K562 (cell line): ENCODE results near the gene PCNX2. TPM values are rescaled to one million over a fixed set of nuclear protein-coding genes. Genes with fewer than 3 reads are reported as not detected.

Source experiments
- CC2D1A ChIP-seq: fragments of 450-650 bp; IDR thresholded peaks from 2 replicates; pipeline ENCODE4 v1.6.1; 2017; ENCODE audit warnings: mild to moderate bottlenecking
- CHAMP1 ChIP-seq: fragments of 450-650 bp; IDR thresholded peaks from 2 replicates; pipeline ENCODE4 v1.6.1; 2016; ENCODE audit warnings: mild to moderate bottlenecking
- NFE2L1 ChIP-seq: fragments of 450-650 bp; IDR thresholded peaks from 2 replicates; pipeline ENCODE4 v1.6.1; 2016; ENCODE audit warnings: missing genetic modification characterization, low read depth, mild to moderate bottlenecking, missing compliant biosample characterization, moderate library complexity, borderline replicate concordance
- POLR2AphosphoS2 ChIP-seq: IDR thresholded peaks from 2 replicates; pipeline ENCODE4 v1.6.1; 2012; ENCODE audit warnings: low read length, improper control_type of control experiment
- RFX5 ChIP-seq: IDR thresholded peaks from 2 replicates; pipeline ENCODE4 v1.6.1; 2011; ENCODE audit warnings: low read depth, mild to moderate bottlenecking, improper control_type of control experiment, low read length
- ZBTB2 ChIP-seq: fragments of 450-650 bp; IDR thresholded peaks from 2 replicates; pipeline ENCODE4 v1.6.1; 2016; ENCODE audit warnings: antibody characterized with exemption
- ZBTB7A ChIP-seq: IDR thresholded peaks from 2 replicates; pipeline ENCODE4 v1.6.1; 2011; ENCODE audit warnings: low read depth, mild to moderate bottlenecking, low read length, moderate library complexity, borderline replicate concordance; ENCODE audit not compliant: control insufficient read depth
- ZFP30 ChIP-seq: fragments of 250-450 bp; sonication (Bioruptor Pico); IDR thresholded peaks from 2 replicates; pipeline ENCODE4 v1.8.0; 2022; ENCODE audit warnings: moderate library complexity, mild to moderate bottlenecking, inconsistent platforms, borderline replicate concordance
- ZNF311 ChIP-seq: fragments of 250-450 bp; sonication (Bioruptor Pico); IDR thresholded peaks from 2 replicates; pipeline ENCODE4 v1.4.0; 2020; ENCODE audit warnings: mild to moderate bottlenecking, moderate library complexity
- ZNF696 ChIP-seq: fragments of 250-450 bp; sonication (Bioruptor Pico); conservative IDR thresholded peaks from 2 replicates; pipeline ENCODE4 v1.4.0; 2020; ENCODE audit warnings: mild to moderate bottlenecking, moderate library complexity
- ZSCAN32 ChIP-seq: fragments of 450-650 bp; formaldehyde crosslinking; IDR thresholded peaks from 2 replicates; pipeline ENCODE4 v1.4.0; 2020; ENCODE audit warnings: mild to moderate bottlenecking, moderate library complexity
- polyA plus RNA-seq, 8 experiments: library from polyadenylated mRNA; depleted of rRNA in 4 of 8; stranded (reverse) in 5 of 8; unstranded in 3 of 8; fragments of >200 nt; fragmentation: Nextera tagmentation in 2 of 8; fragmentation: Illumina TruSeq in 1 of 8; extraction: Ambion mirVana in 2 of 8; extraction: Trizol in 1 of 8; gene quantifications; 2 replicates each; pipeline versions ENCODE4 v1.2.1 to v1.2.3, GENCODE V29; 2011 to 2014; ENCODE audit warnings: inconsistent platforms in 1 of 8, missing spikeins in 1 of 8
- total RNA-seq, 7 experiments: library from RNA; depleted of rRNA in 6 of 7; stranded (reverse); fragments of >200 nt in 6 of 7; fragmentation: Illumina TruSeq in 2 of 7; extraction: Trizol in 2 of 7; gene quantifications; 2 replicates each; pipeline versions ENCODE4 v1.2.1 to v1.2.3, GENCODE V29; 2011 to 2021; ENCODE audit warnings: low replicate concordance in 1 of 7
- TF ChIP-seq, protein P1 (sequence below): fragments of 200-600 bp; sonication (generic); IDR thresholded peaks from one replicate; pipeline ENCODE4 v1.6.1; 2012; ENCODE audit warnings: mild to moderate bottlenecking, low read depth, low read length, inconsistent platforms

PCNX2 gene
- total and polyA plus RNA-seq, 9 of the 15 experiments (the other 6 are each of a cell fraction or from before 2014, with no cell fraction given), result 0.07 to 0.33 TPM; not detected in 7

DNA sequence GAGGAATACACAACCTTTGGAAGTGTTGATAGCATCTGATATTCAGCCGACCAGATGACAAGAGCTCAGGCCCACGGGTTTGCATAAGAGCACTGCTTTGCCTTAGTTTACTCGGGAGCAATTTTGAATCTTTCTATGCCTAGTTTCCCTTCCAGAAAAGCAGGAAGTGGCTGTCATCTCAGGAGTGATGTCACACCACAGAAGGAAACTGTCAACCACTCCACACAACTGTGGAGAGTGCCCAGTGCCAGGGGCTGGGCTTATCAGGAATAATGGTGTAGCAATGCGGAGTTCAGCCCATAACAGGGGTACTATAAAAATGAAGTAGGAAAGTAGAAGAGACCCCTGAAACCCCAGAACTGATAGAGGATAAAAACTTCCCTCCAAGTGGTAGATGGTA, 316.7 kb downstream of the PCNX2 start (continued):
- TF ChIP-seq, protein P1, sequence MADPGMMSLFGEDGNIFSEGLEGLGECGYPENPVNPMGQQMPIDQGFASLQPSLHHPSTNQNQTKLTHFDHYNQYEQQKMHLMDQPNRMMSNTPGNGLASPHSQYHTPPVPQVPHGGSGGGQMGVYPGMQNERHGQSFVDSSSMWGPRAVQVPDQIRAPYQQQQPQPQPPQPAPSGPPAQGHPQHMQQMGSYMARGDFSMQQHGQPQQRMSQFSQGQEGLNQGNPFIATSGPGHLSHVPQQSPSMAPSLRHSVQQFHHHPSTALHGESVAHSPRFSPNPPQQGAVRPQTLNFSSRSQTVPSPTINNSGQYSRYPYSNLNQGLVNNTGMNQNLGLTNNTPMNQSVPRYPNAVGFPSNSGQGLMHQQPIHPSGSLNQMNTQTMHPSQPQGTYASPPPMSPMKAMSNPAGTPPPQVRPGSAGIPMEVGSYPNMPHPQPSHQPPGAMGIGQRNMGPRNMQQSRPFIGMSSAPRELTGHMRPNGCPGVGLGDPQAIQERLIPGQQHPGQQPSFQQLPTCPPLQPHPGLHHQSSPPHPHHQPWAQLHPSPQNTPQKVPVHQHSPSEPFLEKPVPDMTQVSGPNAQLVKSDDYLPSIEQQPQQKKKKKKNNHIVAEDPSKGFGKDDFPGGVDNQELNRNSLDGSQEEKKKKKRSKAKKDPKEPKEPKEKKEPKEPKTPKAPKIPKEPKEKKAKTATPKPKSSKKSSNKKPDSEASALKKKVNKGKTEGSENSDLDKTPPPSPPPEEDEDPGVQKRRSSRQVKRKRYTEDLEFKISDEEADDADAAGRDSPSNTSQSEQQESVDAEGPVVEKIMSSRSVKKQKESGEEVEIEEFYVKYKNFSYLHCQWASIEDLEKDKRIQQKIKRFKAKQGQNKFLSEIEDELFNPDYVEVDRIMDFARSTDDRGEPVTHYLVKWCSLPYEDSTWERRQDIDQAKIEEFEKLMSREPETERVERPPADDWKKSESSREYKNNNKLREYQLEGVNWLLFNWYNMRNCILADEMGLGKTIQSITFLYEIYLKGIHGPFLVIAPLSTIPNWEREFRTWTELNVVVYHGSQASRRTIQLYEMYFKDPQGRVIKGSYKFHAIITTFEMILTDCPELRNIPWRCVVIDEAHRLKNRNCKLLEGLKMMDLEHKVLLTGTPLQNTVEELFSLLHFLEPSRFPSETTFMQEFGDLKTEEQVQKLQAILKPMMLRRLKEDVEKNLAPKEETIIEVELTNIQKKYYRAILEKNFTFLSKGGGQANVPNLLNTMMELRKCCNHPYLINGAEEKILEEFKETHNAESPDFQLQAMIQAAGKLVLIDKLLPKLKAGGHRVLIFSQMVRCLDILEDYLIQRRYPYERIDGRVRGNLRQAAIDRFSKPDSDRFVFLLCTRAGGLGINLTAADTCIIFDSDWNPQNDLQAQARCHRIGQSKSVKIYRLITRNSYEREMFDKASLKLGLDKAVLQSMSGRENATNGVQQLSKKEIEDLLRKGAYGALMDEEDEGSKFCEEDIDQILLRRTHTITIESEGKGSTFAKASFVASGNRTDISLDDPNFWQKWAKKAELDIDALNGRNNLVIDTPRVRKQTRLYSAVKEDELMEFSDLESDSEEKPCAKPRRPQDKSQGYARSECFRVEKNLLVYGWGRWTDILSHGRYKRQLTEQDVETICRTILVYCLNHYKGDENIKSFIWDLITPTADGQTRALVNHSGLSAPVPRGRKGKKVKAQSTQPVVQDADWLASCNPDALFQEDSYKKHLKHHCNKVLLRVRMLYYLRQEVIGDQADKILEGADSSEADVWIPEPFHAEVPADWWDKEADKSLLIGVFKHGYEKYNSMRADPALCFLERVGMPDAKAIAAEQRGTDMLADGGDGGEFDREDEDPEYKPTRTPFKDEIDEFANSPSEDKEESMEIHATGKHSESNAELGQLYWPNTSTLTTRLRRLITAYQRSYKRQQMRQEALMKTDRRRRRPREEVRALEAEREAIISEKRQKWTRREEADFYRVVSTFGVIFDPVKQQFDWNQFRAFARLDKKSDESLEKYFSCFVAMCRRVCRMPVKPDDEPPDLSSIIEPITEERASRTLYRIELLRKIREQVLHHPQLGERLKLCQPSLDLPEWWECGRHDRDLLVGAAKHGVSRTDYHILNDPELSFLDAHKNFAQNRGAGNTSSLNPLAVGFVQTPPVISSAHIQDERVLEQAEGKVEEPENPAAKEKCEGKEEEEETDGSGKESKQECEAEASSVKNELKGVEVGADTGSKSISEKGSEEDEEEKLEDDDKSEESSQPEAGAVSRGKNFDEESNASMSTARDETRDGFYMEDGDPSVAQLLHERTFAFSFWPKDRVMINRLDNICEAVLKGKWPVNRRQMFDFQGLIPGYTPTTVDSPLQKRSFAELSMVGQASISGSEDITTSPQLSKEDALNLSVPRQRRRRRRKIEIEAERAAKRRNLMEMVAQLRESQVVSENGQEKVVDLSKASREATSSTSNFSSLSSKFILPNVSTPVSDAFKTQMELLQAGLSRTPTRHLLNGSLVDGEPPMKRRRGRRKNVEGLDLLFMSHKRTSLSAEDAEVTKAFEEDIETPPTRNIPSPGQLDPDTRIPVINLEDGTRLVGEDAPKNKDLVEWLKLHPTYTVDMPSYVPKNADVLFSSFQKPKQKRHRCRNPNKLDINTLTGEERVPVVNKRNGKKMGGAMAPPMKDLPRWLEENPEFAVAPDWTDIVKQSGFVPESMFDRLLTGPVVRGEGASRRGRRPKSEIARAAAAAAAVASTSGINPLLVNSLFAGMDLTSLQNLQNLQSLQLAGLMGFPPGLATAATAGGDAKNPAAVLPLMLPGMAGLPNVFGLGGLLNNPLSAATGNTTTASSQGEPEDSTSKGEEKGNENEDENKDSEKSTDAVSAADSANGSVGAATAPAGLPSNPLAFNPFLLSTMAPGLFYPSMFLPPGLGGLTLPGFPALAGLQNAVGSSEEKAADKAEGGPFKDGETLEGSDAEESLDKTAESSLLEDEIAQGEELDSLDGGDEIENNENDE, result no peak
- TF ChIP-seq ZSCAN32 (CRISPR knock-in tag), result no peak
- TF ChIP-seq ZBTB7A, result no peak
- TF ChIP-seq POLR2AphosphoS2, result no peak
- TF ChIP-seq CC2D1A, result no peak
- no peak for TF ChIP-seq ZNF311
- no peak for TF ChIP-seq ZNF696 (CRISPR knock-in tag)
- no peak for TF ChIP-seq ZBTB2
- no peak for TF ChIP-seq RFX5
- no peak for TF ChIP-seq ZFP30
- TF ChIP-seq NFE2L1 (tag), result no peak
- no peak for TF ChIP-seq CHAMP1
